Measurements from ENCODE around the gene PRSS21.

DNA sequence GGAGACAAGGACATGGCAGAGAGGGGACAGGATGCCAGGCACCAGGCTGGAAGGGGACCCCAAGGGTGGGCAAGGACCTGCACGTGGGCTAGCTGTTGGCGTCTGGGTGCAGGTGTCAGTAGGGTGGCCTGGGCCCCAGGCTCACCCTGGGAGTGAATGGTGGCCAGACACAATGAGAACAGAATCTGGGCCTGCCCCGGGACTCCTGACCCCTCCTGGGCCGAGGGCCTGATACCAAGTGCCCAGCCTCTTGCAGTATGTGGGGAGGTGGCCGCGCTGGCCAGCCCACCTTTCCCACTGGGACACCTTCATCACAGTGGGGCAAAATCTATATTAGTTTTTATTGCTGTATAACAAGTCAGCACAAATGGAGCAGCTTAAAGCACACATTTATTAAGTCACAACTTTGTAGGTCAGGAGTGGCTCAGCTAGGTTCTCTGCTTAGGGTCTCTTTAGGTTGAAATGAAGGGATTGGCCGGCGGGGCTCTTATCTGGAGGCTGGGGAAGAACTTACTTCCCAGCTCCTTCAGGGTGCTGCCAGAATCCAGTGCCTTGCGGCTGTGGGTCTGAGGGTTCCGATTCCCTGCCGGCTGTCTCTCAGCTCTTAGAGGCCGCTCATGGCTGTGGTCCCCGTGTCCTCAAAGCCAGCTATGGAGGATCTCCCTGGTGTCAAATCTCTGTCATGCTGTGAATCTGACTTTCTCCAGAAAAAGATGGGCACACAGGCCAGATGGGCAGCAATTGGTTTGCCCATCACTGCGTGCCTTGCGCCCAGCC lies 33.3 kb upstream of the PRSS21 start:
- TF ChIP-seq EGR2 (tag by site-specific recombination; IDR thresholded peaks at IDR 0.05; ENCODE audit: low read depth) (no peak), CTCF (tag by site-specific recombination; IDR thresholded peaks at IDR 0.05) (no peak), ZBTB8A (tag by site-specific recombination; IDR thresholded peaks at IDR 0.05) (no peak), ZNF623 (tag by site-specific recombination; IDR thresholded peaks at IDR 0.05) (no peak), YY2 (tag by site-specific recombination; IDR thresholded peaks at IDR 0.05) (no peak), ZNF366 (tag by site-specific recombination; conservative IDR thresholded peaks at IDR 0.05) (no peak), ZNF660 (tag by site-specific recombination; IDR thresholded peaks at IDR 0.05) (no peak), FEZF1 (tag by site-specific recombination; IDR thresholded peaks at IDR 0.05) (no peak)
- TF ChIP-seq, protein P1, sequence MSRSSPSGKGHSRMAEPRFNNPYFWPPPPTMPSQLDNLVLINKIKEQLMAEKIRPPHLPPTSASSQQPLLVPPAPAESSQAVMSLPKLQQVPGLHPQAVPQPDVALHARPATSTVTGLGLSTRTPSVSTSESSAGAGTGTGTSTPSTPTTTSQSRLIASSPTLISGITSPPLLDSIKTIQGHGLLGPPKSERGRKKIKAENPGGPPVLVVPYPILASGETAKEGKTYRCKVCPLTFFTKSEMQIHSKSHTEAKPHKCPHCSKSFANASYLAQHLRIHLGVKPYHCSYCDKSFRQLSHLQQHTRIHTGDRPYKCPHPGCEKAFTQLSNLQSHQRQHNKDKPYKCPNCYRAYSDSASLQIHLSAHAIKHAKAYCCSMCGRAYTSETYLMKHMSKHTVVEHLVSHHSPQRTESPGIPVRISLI (tag by site-specific recombination; IDR thresholded peaks at IDR 0.05) = no peak
- TF ChIP-seq, protein P2, sequence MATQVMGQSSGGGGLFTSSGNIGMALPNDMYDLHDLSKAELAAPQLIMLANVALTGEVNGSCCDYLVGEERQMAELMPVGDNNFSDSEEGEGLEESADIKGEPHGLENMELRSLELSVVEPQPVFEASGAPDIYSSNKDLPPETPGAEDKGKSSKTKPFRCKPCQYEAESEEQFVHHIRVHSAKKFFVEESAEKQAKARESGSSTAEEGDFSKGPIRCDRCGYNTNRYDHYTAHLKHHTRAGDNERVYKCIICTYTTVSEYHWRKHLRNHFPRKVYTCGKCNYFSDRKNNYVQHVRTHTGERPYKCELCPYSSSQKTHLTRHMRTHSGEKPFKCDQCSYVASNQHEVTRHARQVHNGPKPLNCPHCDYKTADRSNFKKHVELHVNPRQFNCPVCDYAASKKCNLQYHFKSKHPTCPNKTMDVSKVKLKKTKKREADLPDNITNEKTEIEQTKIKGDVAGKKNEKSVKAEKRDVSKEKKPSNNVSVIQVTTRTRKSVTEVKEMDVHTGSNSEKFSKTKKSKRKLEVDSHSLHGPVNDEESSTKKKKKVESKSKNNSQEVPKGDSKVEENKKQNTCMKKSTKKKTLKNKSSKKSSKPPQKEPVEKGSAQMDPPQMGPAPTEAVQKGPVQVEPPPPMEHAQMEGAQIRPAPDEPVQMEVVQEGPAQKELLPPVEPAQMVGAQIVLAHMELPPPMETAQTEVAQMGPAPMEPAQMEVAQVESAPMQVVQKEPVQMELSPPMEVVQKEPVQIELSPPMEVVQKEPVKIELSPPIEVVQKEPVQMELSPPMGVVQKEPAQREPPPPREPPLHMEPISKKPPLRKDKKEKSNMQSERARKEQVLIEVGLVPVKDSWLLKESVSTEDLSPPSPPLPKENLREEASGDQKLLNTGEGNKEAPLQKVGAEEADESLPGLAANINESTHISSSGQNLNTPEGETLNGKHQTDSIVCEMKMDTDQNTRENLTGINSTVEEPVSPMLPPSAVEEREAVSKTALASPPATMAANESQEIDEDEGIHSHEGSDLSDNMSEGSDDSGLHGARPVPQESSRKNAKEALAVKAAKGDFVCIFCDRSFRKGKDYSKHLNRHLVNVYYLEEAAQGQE (tag by site-specific recombination; IDR thresholded peaks at IDR 0.05) = no peak
- TF ChIP-seq, protein P3, sequence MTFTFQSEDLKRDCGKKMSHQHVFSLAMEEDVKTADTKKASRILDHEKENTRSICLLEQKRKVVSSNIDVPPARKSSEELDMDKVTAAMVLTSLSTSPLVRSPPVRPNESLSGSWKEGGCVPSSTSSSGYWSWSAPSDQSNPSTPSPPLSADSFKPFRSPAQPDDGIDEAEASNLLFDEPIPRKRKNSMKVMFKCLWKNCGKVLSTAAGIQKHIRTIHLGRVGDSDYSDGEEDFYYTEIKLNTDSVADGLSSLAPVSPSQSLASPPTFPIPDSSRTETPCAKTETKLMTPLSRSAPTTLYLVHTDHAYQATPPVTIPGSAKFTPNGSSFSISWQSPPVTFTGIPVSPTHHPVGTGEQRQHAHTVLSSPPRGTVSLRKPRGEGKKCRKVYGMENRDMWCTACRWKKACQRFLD (tag by site-specific recombination; IDR thresholded peaks at IDR 0.05) = no peak
